ENCODE measurements around the gene ZNF775.

ZNF775 gene

GRCh38 chr7:150409300-150410030, 30.3 kb downstream of the ZNF775 start:
- no peak overlapping the region for H3K4me3 ChIP-seq (ENCODE audit: low read depth, low read length)
- TF ChIP-seq CTCF (conservative IDR thresholded peaks at IDR 0.05; ENCODE audit: low read depth, low read length), result no peak
- no peak for DNase-seq (ENCODE audit: low read depth)

- TF ChIP-seq CTCF (conservative IDR thresholded peaks at IDR 0.05; ENCODE audit: low read depth, low read length), result no peak
- no peak overlapping the region for H3K4me3 ChIP-seq (ENCODE audit: low read depth, low read length)
- no peak for DNase-seq (ENCODE audit: low read depth)
These were observed 31.0 kb downstream of the ZNF775 start for GRCh38 chr7:150410131-150410530.

GRCh38 chr7:150410680-150411346, 31.7 kb downstream of the ZNF775 start:
- TF ChIP-seq CTCF (conservative IDR thresholded peaks at IDR 0.05; ENCODE audit: low read depth, low read length), result no peak
- no peak overlapping the region for H3K4me3 ChIP-seq (ENCODE audit: low read depth, low read length)
- DNase-seq (ENCODE audit: low read depth), result no peak

- TF ChIP-seq CTCF (conservative IDR thresholded peaks at IDR 0.05; ENCODE audit: low read depth, low read length), result no peak
- DNase-seq (ENCODE audit: low read depth), result no peak
- no peak overlapping the region for H3K4me3 ChIP-seq (ENCODE audit: low read depth, low read length)
These were observed 32.5 kb downstream of the ZNF775 start for GRCh38 chr7:150411606-150412005.

GRCh38 chr7:150412016-150412415, 32.9 kb downstream of the ZNF775 start:
- H3K4me3 ChIP-seq (ENCODE audit: low read depth, low read length), result no peak overlapping the region
- TF ChIP-seq CTCF (conservative IDR thresholded peaks at IDR 0.05; ENCODE audit: low read depth, low read length), result no peak
- no peak for DNase-seq (ENCODE audit: low read depth)

GRCh38 chr7:150412518-150413488, 33.7 kb downstream of the ZNF775 start:
- no peak for DNase-seq (ENCODE audit: low read depth)
- H3K4me3 ChIP-seq (ENCODE audit: low read depth, low read length), result no peak overlapping the region
- TF ChIP-seq CTCF (conservative IDR thresholded peaks at IDR 0.05; ENCODE audit: low read depth, low read length), result no peak

Data from choroid plexus epithelial cell (primary cell).